HuH-7.5 (cell line): ENCODE results near the gene PAQR4.

Experiments used
- DNase-seq: peaks from one replicate; pipeline ENCODE4 v3.0.0; 2011; ENCODE audit warnings: low spot score

The PAQR4 gene

GRCh38 chr16:2981177-2981898 lies 12.2 kb downstream of the PAQR4 start:
- no peak for DNase-seq

- DNase-seq, result no peak
Observed at GRCh38 chr16:2981899-2982250, 12.7 kb downstream of the PAQR4 start.

- no peak for DNase-seq
Observed at GRCh38 chr16:2982402-2982801, 13.3 kb downstream of the PAQR4 start.

GRCh38 chr16:2983706-2984136 lies 14.6 kb downstream of the PAQR4 start:
- peak; percentile 94 for DNase-seq

GRCh38 chr16:2985462-2985861 lies 16.3 kb downstream of the PAQR4 start:
- no peak for DNase-seq

- no peak for DNase-seq
Observed at GRCh38 chr16:2985893-2986355, 16.8 kb downstream of the PAQR4 start.

- DNase-seq, result no peak
Observed at GRCh38 chr16:2986623-2987188, 17.6 kb downstream of the PAQR4 start.

- no peak for DNase-seq
Observed at GRCh38 chr16:2987286-2987685, 18.1 kb downstream of the PAQR4 start.

GRCh38 chr16:2987833-2988232 lies 18.7 kb downstream of the PAQR4 start:
- DNase-seq, result no peak

- no peak for DNase-seq
Observed at GRCh38 chr16:2988590-2989099, 19.5 kb downstream of the PAQR4 start.

- DNase-seq, result no peak
Observed at GRCh38 chr16:2990891-2991290, 21.7 kb downstream of the PAQR4 start.

- no peak for DNase-seq
Observed at GRCh38 chr16:2991566-2992261, 22.6 kb downstream of the PAQR4 start.

- DNase-seq, result no peak
Observed at GRCh38 chr16:2992383-2993081, 23.4 kb downstream of the PAQR4 start.

- no peak for DNase-seq
Observed at GRCh38 chr16:2996298-2996697, 27.1 kb downstream of the PAQR4 start.

GRCh38 chr16:2999929-3000328 lies 30.8 kb downstream of the PAQR4 start:
- DNase-seq, result no peak

- no peak for DNase-seq
Observed at GRCh38 chr16:3000540-3000939, 31.4 kb downstream of the PAQR4 start.

- no peak for DNase-seq
Observed at GRCh38 chr16:3001316-3001715, 32.2 kb downstream of the PAQR4 start.

- DNase-seq, result peak; percentile 97
Observed at GRCh38 chr16:3003582-3004270, 34.6 kb downstream of the PAQR4 start.

- no peak for DNase-seq
Observed at GRCh38 chr16:3004319-3004718, 35.2 kb downstream of the PAQR4 start.

- DNase-seq, result peak; percentile 43
Observed at GRCh38 chr16:3004781-3005284, 35.7 kb downstream of the PAQR4 start.

GRCh38 chr16:3007059-3007956 lies 38.2 kb downstream of the PAQR4 start:
- no peak for DNase-seq
